Kidney capillary endothelial cell (primary cell): ENCODE measurements around the gene THAP4.

ENCODE experiments used
- DNase-seq: peaks from one replicate; pipeline ENCODE4 v3.0.0-alpha.2; 2018; ENCODE audit warnings: low spot score

Gene THAP4

DNA sequence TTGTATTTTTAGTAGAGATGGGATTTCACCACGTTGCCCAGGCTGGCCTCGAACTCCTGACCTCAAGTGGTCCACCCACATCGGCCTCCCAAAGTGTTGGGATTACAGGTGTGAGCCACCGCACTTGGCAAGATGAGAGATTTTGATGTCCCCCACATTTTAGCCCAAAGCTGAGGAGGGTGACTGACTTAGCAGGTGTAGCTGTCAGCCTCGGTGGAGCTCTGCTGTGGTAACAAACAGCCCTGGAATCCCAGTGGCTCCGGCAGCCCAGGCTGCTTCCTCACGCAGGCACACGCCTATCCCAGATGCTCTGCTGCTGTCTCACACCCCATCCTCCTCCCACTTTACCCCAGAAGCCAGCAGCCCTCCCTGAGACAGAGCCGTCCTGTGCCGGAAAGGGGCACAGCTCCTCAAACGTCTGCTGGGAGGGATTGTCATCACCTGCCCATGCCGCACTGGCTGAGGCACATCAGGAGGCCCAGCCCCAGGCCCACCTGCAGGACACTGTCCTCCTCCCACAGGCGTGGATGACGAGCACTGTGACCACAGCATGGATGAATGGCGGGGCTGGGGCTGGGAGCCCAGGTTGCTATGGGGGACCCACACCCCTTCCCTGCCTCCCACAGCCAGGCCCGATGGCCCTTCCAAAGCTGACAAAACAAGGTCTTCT lies 89.0 kb downstream of the THAP4 start:
- no peak for DNase-seq

DNA sequence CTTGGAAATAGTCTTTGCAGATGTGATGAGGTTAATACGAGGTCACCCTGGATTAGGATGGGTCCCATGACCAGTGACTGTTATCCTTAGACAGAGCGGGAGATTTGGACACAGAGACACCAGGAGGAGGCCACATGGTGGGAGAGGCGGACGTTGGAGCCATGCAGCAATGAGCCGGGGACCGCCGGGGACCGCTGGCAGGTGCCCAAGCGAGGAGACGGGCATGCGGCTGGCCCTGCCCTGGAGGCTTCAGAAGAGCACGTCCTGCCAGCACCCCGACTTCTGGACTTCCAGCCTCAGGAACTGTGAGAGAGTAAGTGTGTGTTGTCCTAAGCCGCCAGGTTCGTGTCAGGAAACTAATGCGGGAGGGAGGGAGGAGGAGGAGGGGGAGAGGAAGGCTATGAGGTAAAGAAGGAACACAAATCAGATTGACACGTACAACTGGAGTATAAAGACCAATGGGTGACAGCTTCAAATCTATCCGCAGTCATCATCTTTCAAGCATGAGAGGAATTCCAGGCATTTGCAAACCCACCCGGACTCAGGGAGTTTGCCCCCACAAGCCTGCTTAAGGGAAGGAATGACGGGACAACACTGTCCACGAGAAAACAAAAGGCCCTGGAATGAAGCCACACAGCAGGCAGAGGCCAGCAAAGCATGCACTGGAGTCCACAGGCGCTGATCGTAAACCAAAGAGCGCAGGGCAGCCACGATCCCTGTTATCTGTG lies 90.0 kb downstream of the THAP4 start:
- no peak for DNase-seq

DNA sequence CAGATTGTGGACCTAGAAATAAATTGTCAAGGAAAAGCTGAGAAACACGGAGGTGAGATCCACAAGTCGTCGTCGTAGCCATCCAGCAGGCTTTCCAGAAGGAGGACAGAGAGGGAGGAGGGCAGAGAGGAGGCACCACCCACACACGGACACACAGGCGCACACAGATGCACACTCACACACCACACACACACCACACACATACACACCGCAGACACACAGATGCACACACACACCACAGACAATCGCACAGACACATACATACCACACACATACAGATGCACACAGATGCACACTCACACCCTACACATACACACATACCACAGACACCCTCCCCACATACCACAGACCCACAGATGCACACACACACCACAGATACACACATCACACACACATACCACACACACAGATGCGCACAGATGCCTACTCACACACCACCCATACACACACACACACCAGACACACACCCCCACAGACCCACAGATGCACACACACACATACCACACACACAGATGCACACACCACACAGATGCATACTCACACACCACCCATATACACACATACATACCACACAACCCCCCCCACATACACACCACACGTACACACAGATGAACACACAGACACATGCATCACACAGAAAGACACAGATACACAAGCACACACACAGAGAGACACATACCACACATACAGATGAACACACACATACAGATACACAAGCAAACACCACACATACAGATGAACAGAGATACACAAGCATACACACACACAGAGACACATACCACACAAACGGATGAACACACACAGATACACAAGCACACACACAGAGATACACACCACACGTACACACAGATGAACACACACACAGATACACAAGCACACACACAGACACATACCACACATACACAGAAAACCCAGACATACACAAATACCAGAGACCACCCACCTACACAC lies 91.2 kb downstream of the THAP4 start:
- DNase-seq, result no peak

DNA sequence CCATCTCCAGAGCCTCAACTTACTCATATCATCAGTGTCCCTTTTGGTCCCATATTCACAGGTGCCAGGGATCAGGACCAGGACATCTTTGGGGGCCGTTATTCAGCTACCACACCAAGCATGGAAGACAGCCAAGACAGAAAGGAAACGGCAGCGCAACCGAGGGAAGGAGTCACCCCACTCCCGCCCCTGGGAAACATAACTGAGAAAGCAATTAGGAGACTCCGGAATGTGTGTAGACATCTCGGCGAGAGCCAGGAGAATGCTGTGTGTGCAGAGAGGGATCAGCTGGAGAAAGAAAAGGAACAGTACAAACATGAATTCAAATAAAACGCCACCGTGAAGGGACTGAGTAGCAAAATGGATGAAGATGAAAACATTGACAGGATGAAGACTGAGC lies 91.9 kb downstream of the THAP4 start:
- no peak for DNase-seq

DNA sequence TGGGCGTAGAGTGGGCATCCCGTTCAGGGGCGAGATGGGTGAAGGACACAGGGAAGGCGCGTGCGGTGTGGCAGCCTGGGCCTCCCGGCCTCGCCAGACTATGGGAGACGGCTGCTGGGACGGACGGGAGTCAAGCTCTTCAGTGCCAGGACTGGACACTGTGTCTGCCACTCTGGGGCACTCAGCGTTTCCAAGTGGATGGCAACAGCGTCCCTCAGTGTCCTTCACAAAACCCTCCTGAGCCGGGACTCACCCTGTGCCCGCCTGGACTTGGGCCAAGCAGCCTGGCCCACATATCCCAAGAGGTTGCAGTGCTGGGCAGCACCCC lies 94.7 kb downstream of the THAP4 start:
- DNase-seq, result no peak

DNA sequence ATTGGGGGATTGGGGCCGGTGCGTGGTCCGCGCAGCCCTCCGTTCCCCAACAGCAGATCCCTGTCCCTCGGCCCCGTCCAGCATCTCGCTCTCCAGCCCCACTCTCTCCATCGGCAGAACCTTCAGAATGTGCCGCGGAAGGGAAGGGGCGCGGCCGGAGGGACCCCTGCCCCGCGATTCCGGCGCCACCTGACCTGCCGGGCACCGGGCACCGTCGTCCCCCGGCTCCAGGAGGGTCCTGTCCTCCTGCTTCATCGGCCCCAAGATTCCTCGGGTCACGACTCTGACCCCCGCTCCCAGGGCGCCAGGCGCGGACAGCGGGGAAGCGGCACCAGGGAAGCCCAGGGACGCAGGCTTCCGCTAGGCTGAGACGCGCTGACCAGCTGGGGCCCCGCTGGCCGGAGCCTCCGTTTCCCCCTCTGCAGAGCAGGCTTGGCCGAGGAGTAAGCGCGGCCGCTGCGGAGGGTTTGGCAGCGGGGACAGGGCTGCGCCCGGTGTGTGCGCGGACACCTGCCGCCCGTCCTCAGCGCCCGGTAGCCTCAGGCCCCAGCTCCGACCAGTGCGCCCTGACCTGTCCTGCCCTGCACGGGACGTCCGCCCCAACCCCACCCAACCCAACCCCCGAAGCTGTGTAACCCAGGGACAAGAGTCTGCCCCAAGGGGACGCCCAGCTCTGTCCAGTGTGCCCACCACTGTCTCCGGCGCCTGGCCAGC lies 95.2 kb downstream of the THAP4 start:
- no peak for DNase-seq

DNA sequence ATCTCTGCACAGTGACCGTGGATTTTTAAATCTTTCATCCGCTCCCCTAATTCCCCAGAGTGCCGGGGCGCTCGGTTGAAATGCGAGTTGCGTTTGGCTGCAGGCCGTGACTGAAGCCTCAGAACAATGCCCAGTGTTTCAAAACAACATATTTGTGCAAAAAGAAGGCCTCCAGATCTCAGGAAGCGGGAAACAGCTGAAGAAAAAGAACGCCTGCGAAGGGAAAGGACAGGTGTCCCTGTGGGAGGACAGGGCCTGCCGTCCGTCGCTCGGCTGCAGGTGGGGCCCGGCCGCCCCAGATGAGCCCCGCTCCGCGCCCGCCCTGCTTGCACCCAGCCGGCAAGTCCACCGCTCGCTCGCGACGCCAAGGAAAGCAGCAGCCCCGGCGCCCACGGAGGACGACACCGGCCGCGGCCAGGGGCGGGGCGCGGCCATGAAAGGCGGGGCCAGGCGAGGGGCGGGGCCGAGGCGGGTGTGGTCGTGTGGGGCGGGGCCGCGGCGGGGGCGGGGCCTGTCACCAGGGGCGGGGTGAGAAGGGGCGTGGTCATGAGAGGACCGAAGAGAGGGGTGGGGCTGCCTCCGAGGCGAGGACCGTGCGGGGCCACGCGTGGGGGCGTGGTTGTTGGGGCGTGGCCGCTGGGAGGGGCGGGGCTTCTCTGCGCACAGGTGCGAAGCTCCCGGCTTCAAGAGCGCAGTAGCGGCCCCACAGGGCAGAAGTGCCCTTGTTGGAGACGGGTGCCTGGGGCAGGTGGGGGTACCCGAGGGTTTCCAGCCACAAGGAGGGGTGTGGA lies 96.0 kb downstream of the THAP4 start:
- DNase-seq, result no peak

DNA sequence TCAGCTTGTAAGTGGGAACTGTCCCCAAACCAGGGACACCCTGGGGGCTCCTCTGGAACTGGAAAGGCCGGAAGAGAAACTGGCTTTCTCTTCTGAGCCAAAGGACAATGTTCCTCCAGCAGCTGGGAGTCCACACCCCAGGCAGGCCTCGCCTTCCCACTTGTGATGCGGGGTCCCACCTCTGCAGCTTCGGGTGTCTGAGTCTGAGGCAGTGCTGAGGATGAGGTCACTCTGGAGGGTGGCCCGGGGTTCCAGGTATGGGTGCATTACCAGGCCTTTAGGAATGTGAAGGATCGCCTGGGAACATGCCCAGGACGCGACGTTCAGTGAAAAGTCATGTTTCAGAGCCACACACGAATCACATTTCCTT lies 96.6 kb downstream of the THAP4 start:
- no peak for DNase-seq

DNA sequence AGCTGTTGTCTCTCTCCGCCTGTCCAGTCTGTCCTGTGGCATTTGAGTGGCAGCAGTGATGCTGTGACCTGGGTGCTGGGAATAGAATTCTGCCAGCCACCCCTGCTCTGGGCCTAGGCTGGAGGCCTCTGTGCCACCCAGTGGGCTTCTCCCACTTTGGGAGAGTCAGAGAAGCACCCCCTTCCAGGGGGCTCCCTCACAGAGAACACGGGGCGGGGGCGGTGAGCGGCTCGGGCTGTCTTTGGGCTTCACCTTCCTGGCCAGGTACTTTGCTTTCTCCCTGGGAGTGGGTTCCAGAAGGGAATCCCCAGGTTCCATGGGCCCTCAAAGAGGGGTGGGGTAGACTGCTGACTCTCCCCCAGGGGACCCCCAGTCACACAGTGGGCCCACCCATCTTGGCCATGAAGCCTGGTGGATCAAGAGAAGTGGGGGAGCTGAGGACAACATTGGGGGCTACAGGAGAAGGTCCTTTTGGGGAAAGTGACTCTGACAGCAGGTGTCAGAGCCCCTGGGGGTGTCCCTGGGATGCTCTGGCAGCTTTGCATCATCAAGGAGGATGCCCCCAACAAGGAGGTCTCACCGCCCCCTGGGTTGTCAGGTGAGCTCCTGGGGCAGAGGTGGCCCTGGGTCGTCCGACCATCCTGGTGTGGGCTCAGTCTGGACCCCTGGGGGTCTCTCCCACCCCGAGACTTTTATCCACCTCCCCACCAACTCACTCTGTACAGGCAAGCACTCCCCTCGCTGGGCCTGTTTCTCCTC lies 97.2 kb downstream of the THAP4 start:
- no peak for DNase-seq

DNA sequence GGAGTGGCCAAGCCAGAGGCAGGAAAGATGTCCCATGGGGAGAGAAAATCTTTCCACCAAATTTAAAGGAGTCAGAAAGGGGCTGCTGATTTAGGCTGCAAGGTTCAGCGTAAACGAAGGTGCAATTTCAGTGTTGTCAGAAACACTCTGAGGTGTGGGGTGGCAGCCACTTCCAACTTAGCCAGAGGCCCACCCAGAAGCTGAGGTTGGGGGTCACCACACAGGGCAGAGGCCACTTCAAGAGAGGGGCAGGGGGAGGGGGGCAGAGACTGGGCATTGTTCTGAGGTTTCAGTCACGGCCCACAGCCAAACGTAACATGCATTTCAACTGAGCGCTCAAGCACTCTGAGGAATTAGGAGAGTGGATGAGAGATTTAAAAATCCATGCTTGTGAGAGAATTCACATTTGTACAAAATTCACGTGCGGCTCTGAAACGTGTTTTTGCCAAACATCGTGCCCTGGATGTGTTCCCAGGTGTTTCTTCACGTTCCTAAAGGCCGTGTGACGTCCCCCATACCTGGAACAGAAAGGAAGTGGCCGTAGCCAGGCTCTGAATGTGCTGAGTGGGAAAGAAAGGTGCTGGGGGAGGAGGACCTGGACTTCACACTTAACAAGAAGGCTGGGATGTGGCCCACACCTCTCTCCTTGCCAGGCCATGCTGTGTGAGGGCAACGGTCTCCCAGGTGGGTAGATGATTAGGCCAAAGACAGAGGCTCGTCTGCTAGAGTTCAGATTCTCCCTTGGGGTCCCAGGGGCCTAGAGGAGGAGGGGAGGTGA lies 97.9 kb downstream of the THAP4 start:
- DNase-seq, result no peak

DNA sequence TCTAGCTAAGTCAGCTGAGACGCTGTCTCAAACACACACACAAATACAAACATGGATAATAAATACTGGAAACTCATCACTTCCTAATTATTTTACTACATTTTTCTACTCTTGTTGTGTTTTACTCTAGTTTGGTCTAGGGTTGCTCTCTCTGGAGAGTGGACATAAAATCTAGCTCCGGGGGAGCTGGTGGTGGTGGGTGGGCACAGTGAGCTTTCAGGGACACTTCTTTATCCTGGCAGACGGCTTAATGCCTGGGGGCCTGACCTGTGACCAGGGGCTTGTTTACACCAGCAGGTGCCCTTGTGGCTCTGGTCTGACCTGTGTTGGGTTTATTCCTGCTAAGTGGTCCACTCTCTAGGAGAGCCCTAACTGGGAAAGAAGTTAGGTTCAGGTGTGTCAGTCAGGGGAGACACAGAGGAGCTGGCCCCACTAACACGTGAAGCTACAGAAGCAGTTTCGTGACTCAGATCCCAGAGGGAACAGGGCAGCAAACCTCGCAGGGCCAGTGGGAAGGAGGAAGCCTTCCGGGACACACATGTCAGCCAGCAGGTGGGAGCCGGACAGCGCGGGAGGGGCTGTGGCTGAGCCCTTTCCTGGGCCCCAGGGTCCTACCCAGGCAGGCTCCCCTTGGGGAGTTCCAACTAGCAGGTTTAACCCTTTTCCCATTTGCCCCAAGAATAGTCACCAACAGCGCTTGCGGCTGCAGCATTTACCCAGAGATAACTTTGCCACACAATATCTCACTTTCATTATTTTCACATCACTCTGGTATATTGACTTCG lies 100.9 kb downstream of the THAP4 start:
- DNase-seq, result no peak

DNA sequence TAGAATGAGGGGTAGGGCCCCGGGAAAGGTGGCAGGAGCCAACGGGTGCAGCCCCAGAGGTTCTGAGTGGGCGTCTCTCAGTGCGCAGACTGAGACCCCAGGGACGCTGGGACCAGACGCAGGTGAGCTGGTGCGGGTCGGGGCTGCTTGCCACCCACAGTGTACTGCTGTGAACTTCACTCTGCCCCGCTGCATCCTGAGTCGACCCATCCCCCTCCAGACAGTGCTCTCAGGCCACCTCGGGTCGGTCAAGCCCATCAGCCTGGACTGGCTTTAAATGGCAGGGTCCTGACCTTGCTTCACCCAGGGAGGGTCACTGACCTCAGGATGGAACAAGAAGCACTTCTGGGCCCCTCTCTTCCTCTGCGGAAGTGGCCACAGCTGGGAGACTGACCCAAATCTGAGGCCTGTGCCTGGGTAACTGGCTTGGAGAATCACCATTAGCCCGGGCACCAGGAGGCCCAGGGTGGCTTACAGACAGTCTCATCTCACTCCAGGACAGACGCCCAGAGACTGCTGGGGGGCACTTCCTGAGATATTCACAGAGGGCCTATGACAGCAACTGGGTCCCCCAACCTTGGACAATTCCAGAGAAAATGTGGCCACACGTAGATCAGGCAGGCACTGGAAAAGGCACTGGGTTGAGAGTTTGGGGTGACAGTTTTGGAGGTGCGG lies 102.1 kb downstream of the THAP4 start:
- no peak for DNase-seq
